Fibroblast of mammary gland (primary cell): Measurements from ENCODE around the gene ARMC12.
"Not testable (repeated sequence)": the region's sequence is repeated elsewhere in the genome, so short reads cannot be mapped to it uniquely, and the experiment has no call there.

ENCODE experiments used
- DNase-seq: peaks from one replicate; pipeline ENCODE4 v3.0.0-alpha.2; 2010; ENCODE audit warnings: low read depth
- H3K4me3 ChIP-seq: 2 replicates; pipeline ENCODE4 v1.5.1; 2011; ENCODE audit warnings: low read depth, mild to moderate bottlenecking, low read length, moderate library complexity; ENCODE audit not compliant: control insufficient read depth
- TF ChIP-seq, protein P1 (sequence below): conservative IDR thresholded peaks from 2 replicates; pipeline ENCODE4 v1.5.1; 2011; ENCODE audit warnings: low read depth, low read length, inconsistent platforms; ENCODE audit not compliant: control insufficient read depth, insufficient read depth

Gene ARMC12

DNA sequence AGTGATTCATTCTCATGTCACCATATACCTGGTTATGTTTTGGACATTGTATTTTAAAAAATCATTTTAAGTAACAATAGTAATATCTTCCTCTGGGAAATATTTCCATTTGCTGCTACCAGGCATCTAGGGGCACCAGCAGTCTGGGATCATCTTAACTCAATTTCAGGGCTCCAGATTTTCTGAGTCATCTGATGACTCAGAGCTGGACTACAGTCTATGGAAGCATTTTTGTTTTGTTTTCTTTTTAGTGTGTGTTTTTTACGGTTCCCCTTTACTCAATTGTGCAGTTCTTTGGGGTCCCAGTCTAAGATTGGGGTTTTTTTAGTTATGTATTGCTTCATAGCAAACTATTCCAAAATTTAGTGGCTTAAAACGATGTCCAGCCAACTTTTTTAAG is 42.4 kb upstream of the ARMC12 start:
- H3K4me3 ChIP-seq: no peak overlapping the region
- DNase-seq: peak; percentile 78
- TF ChIP-seq, protein P1, sequence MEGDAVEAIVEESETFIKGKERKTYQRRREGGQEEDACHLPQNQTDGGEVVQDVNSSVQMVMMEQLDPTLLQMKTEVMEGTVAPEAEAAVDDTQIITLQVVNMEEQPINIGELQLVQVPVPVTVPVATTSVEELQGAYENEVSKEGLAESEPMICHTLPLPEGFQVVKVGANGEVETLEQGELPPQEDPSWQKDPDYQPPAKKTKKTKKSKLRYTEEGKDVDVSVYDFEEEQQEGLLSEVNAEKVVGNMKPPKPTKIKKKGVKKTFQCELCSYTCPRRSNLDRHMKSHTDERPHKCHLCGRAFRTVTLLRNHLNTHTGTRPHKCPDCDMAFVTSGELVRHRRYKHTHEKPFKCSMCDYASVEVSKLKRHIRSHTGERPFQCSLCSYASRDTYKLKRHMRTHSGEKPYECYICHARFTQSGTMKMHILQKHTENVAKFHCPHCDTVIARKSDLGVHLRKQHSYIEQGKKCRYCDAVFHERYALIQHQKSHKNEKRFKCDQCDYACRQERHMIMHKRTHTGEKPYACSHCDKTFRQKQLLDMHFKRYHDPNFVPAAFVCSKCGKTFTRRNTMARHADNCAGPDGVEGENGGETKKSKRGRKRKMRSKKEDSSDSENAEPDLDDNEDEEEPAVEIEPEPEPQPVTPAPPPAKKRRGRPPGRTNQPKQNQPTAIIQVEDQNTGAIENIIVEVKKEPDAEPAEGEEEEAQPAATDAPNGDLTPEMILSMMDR: no peak

GRCh38 chr6:35698430-35698829 is 38.4 kb upstream of the ARMC12 start:
- DNase-seq: peak; percentile 33

DNA sequence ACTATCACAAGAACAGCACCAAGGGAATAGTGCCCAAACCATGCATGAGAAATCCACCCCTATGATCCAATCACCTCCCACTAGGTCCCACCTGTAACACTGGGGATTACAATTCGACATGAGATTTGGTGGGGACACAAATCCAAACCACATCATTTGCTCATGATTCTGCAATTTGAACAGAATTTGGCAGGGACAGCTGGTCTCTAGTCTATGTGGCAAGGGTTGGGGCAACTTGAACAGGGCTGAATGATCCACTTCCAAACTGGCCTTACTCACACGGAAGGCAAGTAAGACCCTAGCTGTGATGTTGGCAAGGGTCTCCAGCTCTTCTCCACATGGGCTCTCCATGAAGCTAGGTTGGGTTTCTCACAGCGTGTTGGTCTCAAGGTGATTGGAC is 38.0 kb upstream of the ARMC12 start:
- TF ChIP-seq, protein P1: no peak
- no peak for DNase-seq
- H3K4me3 ChIP-seq: no peak overlapping the region

More at GRCh38 chr6:35698430-35698829, 38.4 kb upstream of the ARMC12 start:
- not testable (repeated sequence) for H3K4me3 ChIP-seq

DNA sequence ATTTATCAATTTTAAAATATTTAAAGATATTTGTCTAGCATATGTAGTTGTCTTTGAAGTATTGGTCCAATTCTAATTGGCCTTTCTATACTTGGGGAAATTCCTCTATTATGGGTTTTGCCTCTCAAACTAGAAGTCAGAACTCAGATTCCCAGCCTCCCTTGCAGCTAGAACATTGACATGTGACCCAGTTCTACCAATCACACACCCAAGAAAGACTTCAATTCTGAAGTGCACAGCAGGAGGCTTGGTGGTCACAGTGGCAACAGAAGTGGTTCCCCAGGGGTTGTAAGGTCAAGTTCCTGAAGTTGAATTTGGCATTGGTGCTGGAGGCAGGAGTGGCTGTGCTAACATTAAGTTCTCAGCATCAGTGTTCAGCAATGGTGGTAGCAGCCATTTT is 33.3 kb upstream of the ARMC12 start:
- no peak overlapping the region for H3K4me3 ChIP-seq
- no peak for DNase-seq
- TF ChIP-seq, protein P1: no peak

DNA sequence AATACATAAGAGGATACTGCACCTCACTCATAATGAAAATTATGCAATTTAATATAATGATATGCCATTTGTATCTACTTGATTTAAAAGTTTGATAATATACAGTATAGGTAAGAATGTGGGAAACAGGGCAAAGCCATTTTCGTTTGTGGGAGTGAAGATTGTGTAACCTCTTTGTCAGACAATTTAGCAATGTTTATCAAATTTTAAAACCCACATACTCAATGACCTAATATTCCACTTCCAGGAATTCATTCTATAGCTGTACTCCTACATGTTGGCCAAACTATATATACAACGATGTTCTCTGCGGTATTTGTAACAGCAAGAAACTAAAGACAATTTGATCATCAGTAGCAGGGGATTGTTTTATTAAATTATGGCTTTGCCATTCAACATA is 30.4 kb upstream of the ARMC12 start:
- TF ChIP-seq, protein P1: no peak
- DNase-seq: peak; percentile 44
- no peak overlapping the region for H3K4me3 ChIP-seq

GRCh38 chr6:35707714-35708407 is 29.0 kb upstream of the ARMC12 start:
- TF ChIP-seq, protein P1: no peak
- no peak for DNase-seq
- H3K4me3 ChIP-seq: no peak overlapping the region

DNA sequence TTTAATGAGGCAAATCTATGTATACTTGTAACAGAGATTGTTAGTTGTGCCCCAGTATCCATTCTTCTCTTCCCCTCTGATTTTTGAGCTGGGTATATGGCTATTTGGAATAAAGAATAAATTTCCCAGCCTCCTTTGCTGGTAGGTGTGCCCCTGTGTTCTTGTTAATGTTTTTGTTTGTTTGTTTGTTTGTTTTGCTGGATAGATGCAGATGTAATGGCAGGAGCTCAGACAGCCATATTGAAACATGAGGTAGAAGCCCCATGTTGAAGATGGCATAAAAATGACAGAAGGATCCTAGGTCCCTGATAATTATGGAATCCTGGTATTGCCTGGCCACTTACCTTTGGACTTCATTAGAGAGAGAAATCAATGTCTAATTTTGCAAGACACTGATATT is 28.2 kb upstream of the ARMC12 start:
- no peak for DNase-seq
- TF ChIP-seq, protein P1: no peak
- no peak overlapping the region for H3K4me3 ChIP-seq
